Measurements from ENCODE around the gene ENOX1.

GRCh38 chr13:43653395-43653794, 133.4 kb downstream of the ENOX1 start:
- no peak for TF ChIP-seq POLR2A (IDR thresholded peaks at IDR 0.05)
- no peak for TF ChIP-seq CTCF (IDR thresholded peaks at IDR 0.05)
